Heart left ventricle (tissue), 13 donors: ENCODE data around the gene SRSF3.

ENCODE experiments used
- POLR2A ChIP-seq, 2 donors: fragments of 450-650 bp; IDR thresholded peaks; one replicate each; pipeline ENCODE4 v1.6.1; 2017; ENCODE audit warnings: antibody characterized with exemption in 2 of 2, mild to moderate bottlenecking in 2 of 2, moderate library complexity in 2 of 2
- TF ChIP-seq, protein P1 (sequence below), 12 donors: fragments of 200-600 bp; sonication (generic) in 4 of 12; IDR thresholded peaks; one replicate each; pipeline versions ENCODE4 v1.5.0 to v1.8.0; 2018 to 2022; ENCODE audit warnings: antibody characterized with exemption in 12 of 12, mild to moderate bottlenecking in 5 of 12
- donor health status: ischemic (EF 13 %, LVEDD 7.1; RV severe dilation, severe dysfunction).
- donor health status: DM: no; HTN: yes; CAD: no.
- donor health status: DM: no; HTN: no; CAD: no.
- donor health status: ischemic (EF 25% LVEDD 6.9; RV normal size, moderate dysfunction).
- donor health status: ischemic (EF 25% LVEDD 5.7; RV mildly dilated, moderate dysfunction).
- donor health status: ischemic (EF 35%, LVEDD 5.7; RV mildly dilated, moderate dysfunction).
- donor health status: nonischemic (EF 11% LVEDD 7.7; RV severe dilation, severe dysfunction).
- donor health status: DM: yes; HTN: yes; CAD: no.
- donor health status: PGD.
- donor health status: ischemic (EF 29% LVEDD 5.4; RV normal size, mild dysfunction).
- donor health status: nonischemic (EF 23%, LVEDD 6.1; RV moderate dilation, normal function).

DNA sequence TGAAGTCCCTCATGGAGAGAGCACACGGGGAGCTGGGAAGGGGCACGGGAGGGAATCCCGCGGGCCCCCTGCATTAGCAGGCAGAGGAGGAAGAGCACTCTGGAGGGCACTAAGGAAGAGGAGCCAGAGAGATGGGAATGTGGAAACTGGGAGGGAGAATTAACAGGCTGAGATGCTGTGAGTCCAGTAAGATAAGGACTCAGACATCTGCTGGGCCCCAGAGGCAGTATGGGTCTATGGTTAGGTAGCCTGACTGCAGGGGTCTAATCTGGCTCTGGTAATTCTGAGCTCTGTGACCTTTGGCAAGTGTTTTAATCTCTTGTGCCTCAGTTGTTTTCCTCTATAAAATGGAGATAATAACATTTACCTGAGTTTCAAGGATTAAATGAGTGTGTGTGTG lies 15.7 kb upstream of the SRSF3 start:
- TF ChIP-seq, protein P1, sequence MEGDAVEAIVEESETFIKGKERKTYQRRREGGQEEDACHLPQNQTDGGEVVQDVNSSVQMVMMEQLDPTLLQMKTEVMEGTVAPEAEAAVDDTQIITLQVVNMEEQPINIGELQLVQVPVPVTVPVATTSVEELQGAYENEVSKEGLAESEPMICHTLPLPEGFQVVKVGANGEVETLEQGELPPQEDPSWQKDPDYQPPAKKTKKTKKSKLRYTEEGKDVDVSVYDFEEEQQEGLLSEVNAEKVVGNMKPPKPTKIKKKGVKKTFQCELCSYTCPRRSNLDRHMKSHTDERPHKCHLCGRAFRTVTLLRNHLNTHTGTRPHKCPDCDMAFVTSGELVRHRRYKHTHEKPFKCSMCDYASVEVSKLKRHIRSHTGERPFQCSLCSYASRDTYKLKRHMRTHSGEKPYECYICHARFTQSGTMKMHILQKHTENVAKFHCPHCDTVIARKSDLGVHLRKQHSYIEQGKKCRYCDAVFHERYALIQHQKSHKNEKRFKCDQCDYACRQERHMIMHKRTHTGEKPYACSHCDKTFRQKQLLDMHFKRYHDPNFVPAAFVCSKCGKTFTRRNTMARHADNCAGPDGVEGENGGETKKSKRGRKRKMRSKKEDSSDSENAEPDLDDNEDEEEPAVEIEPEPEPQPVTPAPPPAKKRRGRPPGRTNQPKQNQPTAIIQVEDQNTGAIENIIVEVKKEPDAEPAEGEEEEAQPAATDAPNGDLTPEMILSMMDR (IDR thresholded peaks at IDR 0.05) = no peak
- TF ChIP-seq POLR2A (IDR thresholded peaks at IDR 0.05) = no peak
